Endodermal cell (in vitro differentiated cells): Measurements from ENCODE around the gene CYP2W1. TPM values are rescaled to one million over a fixed set of nuclear protein-coding genes. Genes with fewer than 3 reads are reported as not detected.

ENCODE experiments used
- DNase-seq: peaks from one replicate; pipeline ENCODE4 v3.0.0-alpha.2; 2017
- H3K27ac ChIP-seq: 2 replicates; pipeline ENCODE4 v1.5.1; 2013; ENCODE audit warnings: mild to moderate bottlenecking, low read depth, low read length, moderate library complexity
- H3K27me3 ChIP-seq: 2 replicates; pipeline ENCODE4 v1.6.1; 2013; ENCODE audit warnings: mild to moderate bottlenecking, low read length, moderate library complexity; ENCODE audit not compliant: insufficient read depth, control insufficient read depth, poor library complexity, severe bottlenecking
- H3K36me3 ChIP-seq: 2 replicates; pipeline ENCODE4 v1.7.0; 2013; ENCODE audit warnings: mild to moderate bottlenecking, low read length, moderate library complexity; ENCODE audit not compliant: control insufficient read depth, insufficient read depth
- H3K4me1 ChIP-seq: one replicate; pipeline ENCODE4 v1.7.0; 2013; ENCODE audit warnings: low read length; ENCODE audit not compliant: control insufficient read depth, insufficient read depth
- H3K4me3 ChIP-seq: 2 replicates; pipeline ENCODE4 v1.5.1; 2013; ENCODE audit warnings: mild to moderate bottlenecking, low read length, moderate library complexity
- H3K9ac ChIP-seq: 2 replicates; pipeline ENCODE4 v1.6.1; 2013; ENCODE audit warnings: mild to moderate bottlenecking, low read length, moderate library complexity; ENCODE audit not compliant: poor library complexity, severe bottlenecking; ENCODE audit errors: extremely low read depth
- H3K9me3 ChIP-seq: 2 replicates; pipeline ENCODE4 v1.6.1; 2013; ENCODE audit warnings: mild to moderate bottlenecking, low read length, moderate library complexity; ENCODE audit not compliant: control insufficient read depth
- H3K27ac Mint-ChIP-seq: 2 replicates; pipeline ENCODE4 v1.8.0; 2020; ENCODE audit warnings: mixed read lengths
- H3K27me3 Mint-ChIP-seq: 2 replicates; pipeline ENCODE4 v1.8.0; 2021; ENCODE audit warnings: mild to moderate bottlenecking, mixed read lengths; ENCODE audit not compliant: insufficient read depth
- H3K36me3 Mint-ChIP-seq: 2 replicates; pipeline ENCODE4 v1.8.0; 2020; ENCODE audit warnings: low read depth, mixed read lengths
- H3K4me1 Mint-ChIP-seq: 2 replicates; pipeline ENCODE4 v1.8.0; 2020; ENCODE audit warnings: mixed read lengths
- H3K4me3 Mint-ChIP-seq: 2 replicates; pipeline ENCODE4 v1.8.0; 2020; ENCODE audit warnings: mild to moderate bottlenecking, moderate library complexity, mixed read lengths
- H3K9me3 Mint-ChIP-seq: 2 replicates; pipeline ENCODE4 v1.8.0; 2020; ENCODE audit warnings: mild to moderate bottlenecking, mixed read lengths
- CTCF ChIP-seq: fragments of 200-600 bp; sonication (generic); conservative IDR thresholded peaks from 2 replicates; pipeline ENCODE4 v1.5.0; 2021; ENCODE audit warnings: antibody characterized with exemption, mild to moderate bottlenecking
- WGBS, 2 experiments: methylation state at CpG; one replicate each; pipeline versions ENCODE4 v1.1.5 to v1.1.7; 2013; ENCODE audit warnings: missing lambda C conversion rate in 2 of 2, mixed read lengths in 1 of 2; ENCODE audit not compliant: insufficient coverage in 1 of 2, insufficient read length in 1 of 2; 5-methylcytosine and 5-hydroxymethylcytosine counted together
- total RNA-seq, 2 donors: library from RNA; stranded (reverse); fragmentation: NEBNext Ultra II Directional in 1 of 2; extraction: Animal tissue kit (Norgen Biotek cat#: 25700) in 1 of 2; gene quantifications; 2 replicates in 1 of 2; 3 replicates in 1 of 2; pipeline ENCODE4 v1.2.1, GENCODE V29; 2021

Gene CYP2W1
- total RNA-seq, 2 donors from 2014 or later, result not detected

GRCh38 chr7:990352-990932, 7.5 kb downstream of the CYP2W1 start:
- Histone ChIP-seq H3K27ac (no peak overlapping the region), H3K36me3 (no peaks in the 10 kb centered on the region), H3K4me1 (no peaks in the 10 kb centered on the region), H3K4me3 (no peak overlapping the region), H3K9ac (no peak overlapping the region), H3K9me3 (no peaks in the 10 kb centered on the region), H3K27me3 (no peaks in the 10 kb centered on the region)
- no peak for DNase-seq
- 94 to 95% methylated on average over 26 to 36 of the region's 36 CpGs for WGBS, 2 experiments
- no peaks in the 10 kb centered on the region for H3K36me3 Mint-ChIP-seq
- no peaks in the 10 kb centered on the region for H3K9me3 Mint-ChIP-seq
- TF ChIP-seq CTCF, result no peak
- no peaks in the 10 kb centered on the region for H3K27me3 Mint-ChIP-seq
- H3K4me1 Mint-ChIP-seq, result no peaks in the 10 kb centered on the region
- H3K4me3 Mint-ChIP-seq, result no peak overlapping the region
- H3K27ac Mint-ChIP-seq, result no peak overlapping the region

- WGBS, 2 experiments, result 90 to 93% methylated on average over 25 to 35 of the region's 35 CpGs
- H3K36me3 Mint-ChIP-seq, result no peaks in the 10 kb centered on the region
- H3K9me3 Mint-ChIP-seq, result no peaks in the 10 kb centered on the region
- Histone ChIP-seq H3K27me3 (no peaks in the 10 kb centered on the region), H3K4me3 (no peak overlapping the region), H3K9ac (no peak overlapping the region), H3K4me1 (no peaks in the 10 kb centered on the region), H3K9me3 (no peaks in the 10 kb centered on the region), H3K36me3 (no peaks in the 10 kb centered on the region), H3K27ac (no peak overlapping the region)
- H3K27me3 Mint-ChIP-seq, result no peaks in the 10 kb centered on the region
- TF ChIP-seq CTCF, result no peak
- DNase-seq, result no peak
- H3K27ac Mint-ChIP-seq, result no peak overlapping the region
- no peak overlapping the region for H3K4me3 Mint-ChIP-seq
- H3K4me1 Mint-ChIP-seq, result no peaks in the 10 kb centered on the region
Observed at GRCh38 chr7:990933-991728, 8.2 kb downstream of the CYP2W1 start.

GRCh38 chr7:991729-992656, 9.0 kb downstream of the CYP2W1 start:
- no peaks in the 10 kb centered on the region for H3K9me3 Mint-ChIP-seq
- Histone ChIP-seq H3K36me3 (no peaks in the 10 kb centered on the region), H3K27me3 (no peaks in the 10 kb centered on the region), H3K4me3 (no peak overlapping the region), H3K9ac (no peak overlapping the region), H3K4me1 (no peaks in the 10 kb centered on the region), H3K9me3 (no peaks in the 10 kb centered on the region), H3K27ac (no peak overlapping the region)
- H3K4me1 Mint-ChIP-seq, result no peaks in the 10 kb centered on the region
- no peak overlapping the region for H3K4me3 Mint-ChIP-seq
- H3K27ac Mint-ChIP-seq, result no peak overlapping the region
- WGBS, 2 experiments, result 93 to 94% methylated on average over 18 to 34 of the region's 34 CpGs
- H3K27me3 Mint-ChIP-seq, result no peaks in the 10 kb centered on the region
- no peak for TF ChIP-seq CTCF
- H3K36me3 Mint-ChIP-seq, result no peaks in the 10 kb centered on the region
- DNase-seq, result no peak
